ENCODE data around the gene SYNDIG1.

The SYNDIG1 gene

DNA sequence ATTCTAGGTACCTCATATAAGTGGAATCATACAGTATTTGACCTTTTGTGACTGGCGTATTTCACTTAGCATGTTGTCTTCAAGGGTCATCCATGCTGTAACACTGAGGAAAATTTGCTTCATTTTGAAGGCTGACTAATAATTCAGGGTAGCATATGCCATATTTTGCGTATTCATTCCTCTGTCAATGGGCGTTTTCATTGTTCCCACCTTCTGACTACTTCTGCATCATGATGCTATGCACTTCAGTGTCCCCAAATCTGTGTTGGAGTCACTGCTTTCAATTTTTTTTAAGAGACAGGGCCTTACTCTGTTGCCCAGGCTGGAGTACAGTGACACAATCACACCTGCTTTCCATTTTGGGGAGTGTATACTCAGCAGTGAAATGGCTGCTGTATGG is 51.6 kb downstream of the SYNDIG1 start:
- H3K4me3 ChIP-seq (ENCODE audit: low read depth, low read length), result no peak overlapping the region
- no peak for DNase-seq (ENCODE audit: low read depth)
- TF ChIP-seq, protein P1, sequence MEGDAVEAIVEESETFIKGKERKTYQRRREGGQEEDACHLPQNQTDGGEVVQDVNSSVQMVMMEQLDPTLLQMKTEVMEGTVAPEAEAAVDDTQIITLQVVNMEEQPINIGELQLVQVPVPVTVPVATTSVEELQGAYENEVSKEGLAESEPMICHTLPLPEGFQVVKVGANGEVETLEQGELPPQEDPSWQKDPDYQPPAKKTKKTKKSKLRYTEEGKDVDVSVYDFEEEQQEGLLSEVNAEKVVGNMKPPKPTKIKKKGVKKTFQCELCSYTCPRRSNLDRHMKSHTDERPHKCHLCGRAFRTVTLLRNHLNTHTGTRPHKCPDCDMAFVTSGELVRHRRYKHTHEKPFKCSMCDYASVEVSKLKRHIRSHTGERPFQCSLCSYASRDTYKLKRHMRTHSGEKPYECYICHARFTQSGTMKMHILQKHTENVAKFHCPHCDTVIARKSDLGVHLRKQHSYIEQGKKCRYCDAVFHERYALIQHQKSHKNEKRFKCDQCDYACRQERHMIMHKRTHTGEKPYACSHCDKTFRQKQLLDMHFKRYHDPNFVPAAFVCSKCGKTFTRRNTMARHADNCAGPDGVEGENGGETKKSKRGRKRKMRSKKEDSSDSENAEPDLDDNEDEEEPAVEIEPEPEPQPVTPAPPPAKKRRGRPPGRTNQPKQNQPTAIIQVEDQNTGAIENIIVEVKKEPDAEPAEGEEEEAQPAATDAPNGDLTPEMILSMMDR (IDR thresholded peaks at IDR 0.05; ENCODE audit: low read depth, low read length, missing control alignments), result no peak

DNA sequence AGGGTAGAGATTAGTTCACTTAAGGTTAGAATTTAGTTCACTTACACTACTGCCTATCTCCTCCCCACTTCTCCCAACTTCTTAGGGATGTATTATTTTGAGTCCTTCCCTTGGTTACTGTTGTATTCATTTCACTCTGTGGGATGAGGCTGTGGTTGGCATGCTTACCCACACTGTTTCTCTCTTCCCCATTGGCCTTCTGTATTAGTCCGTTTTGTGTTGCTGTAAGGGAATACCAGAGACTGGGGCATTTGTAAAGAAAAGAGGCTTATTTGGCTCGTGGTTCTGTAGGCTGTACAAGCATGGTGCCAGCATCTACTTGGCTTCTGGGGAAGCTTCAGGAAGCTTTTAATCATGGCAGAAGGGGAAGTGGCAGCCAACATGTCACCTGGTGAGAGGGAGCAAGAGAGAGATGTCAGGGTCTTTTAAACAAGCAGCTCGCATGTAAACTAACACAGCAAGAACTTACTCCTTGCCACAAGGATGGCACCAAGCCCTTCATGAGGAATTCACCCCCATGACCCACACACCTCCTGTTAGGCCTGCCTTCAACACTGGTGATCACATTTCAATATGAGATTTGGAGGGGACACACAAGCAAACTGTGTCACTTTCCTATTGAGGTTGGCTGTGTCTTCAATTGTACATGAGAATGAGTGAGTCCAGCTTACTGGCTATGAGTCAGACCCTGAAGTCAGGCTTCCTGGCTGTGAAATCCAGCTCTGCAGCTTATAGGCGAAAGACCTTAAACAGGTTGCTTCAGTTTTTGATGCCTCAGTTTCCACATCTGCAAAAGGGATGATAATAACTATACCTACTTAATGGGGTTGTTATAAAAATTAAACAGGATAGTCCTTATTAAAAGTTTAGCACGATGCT is 53.3 kb downstream of the SYNDIG1 start:
- H3K4me3 ChIP-seq (ENCODE audit: low read depth, low read length), result no peak overlapping the region
- DNase-seq (ENCODE audit: low read depth), result no peak
- TF ChIP-seq, protein P1 (IDR thresholded peaks at IDR 0.05; ENCODE audit: low read depth, low read length, missing control alignments), result no peak

DNA sequence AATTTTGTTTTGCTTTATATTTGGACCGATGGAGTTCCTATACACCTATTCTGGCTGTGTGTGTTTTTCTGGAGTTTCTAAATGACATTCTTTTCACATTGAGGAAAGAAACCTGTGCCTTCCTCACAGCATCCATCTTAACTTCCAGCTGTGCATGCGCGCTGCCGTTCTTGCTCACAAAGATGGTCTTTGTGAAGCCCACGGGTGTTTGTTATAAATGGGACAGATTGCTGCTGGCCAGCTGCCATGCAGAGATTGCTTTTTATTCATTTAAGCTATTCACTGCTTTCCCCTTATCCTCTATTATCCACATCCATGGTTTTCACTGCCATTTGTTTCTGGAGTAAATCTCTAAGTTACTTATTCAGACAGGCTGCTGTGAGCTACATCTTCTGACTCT is 54.2 kb downstream of the SYNDIG1 start:
- no peak for DNase-seq (ENCODE audit: low read depth)
- TF ChIP-seq, protein P1 (IDR thresholded peaks at IDR 0.05; ENCODE audit: low read depth, low read length, missing control alignments), result no peak
- H3K4me3 ChIP-seq (ENCODE audit: low read depth, low read length), result no peak overlapping the region

DNA sequence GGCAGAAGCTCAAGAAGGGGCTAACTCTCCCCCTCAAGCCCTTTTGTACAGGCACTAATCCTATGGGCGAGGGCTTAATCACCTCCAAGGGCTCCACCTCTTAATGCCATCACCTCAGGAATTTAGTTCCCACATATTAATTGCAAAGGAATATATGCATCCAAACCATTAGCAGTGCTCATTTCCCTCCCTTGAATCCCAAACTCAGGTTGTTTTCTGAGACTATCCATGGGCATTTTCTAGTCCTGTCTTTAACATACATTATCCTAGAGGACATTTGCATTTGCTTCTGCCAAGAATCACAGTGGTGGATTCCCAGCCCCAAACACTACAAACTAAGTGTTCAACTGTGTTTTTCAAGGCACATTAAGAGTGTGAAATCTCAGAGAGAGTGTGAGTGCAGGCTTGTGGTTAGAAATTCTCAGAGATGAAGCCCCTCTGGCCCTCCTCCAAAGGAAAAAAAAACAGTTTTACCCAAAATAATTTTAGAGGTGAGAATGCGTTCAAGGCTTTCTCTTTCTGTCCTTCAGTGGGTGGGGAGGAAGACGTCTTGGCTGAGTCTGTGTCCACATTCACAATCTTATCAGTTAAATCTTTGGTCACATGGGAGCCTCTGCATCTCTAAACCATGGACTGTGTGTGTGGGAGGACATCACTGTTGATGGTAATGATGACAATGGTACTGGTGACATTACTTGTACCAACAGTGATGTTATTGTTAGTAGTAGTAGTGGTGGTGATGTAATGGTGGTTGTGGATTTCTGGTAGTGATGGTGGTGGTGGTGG is 59.3 kb downstream of the SYNDIG1 start:
- H3K4me3 ChIP-seq (ENCODE audit: low read depth, low read length), result no peak overlapping the region
- TF ChIP-seq, protein P1 (IDR thresholded peaks at IDR 0.05; ENCODE audit: low read depth, low read length, missing control alignments), result no peak
- no peak for DNase-seq (ENCODE audit: low read depth)

DNA sequence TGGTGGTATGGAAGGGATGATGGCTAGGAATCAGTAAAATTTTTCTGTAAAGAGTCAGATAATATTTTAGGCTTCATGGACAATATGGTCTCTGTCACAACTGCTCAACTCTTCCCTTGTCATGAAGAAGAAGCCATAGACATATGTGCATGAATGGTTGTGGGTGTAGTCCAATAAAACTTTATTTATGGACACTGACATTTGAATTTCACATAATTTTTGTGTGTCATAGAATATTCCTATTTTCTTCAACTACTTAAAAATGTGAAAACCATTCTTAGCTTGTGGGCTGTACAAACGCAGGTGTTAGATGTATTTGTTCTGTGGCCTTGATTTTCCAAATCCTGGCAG is 59.9 kb downstream of the SYNDIG1 start:
- no peak for DNase-seq (ENCODE audit: low read depth)
- no peak overlapping the region for H3K4me3 ChIP-seq (ENCODE audit: low read depth, low read length)
- TF ChIP-seq, protein P1 (IDR thresholded peaks at IDR 0.05; ENCODE audit: low read depth, low read length, missing control alignments), result no peak

DNA sequence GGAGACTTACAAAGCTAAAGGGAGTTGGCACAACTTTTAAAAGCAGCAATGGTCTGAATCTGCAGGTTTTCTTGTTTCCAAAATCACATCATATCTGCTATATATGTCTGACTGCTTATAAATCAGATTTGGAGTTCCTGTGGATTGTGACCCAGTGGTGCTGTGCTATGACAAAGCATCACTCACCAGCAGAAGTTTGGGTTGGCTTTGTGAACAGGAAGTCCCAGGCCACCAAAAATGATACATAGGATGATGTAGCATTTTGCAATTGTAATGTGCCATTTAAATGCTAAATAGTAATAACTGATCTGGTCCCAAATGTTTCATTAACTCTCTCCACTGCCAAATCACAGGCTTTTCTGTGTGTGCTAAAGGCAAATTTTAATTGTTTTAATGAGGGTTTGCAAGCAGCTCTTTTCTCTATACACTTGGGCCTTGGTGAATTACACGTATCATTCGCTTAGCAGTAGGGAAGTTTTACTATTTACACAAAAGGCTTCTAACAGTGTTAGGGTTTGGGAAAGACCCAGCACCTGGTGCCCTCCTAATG is 60.8 kb downstream of the SYNDIG1 start:
- TF ChIP-seq, protein P1 (IDR thresholded peaks at IDR 0.05; ENCODE audit: low read depth, low read length, missing control alignments), result no peak
- H3K4me3 ChIP-seq (ENCODE audit: low read depth, low read length), result no peak overlapping the region
- no peak for DNase-seq (ENCODE audit: low read depth)
